HG02970 (cell line): ENCODE measurements around the gene DDIAS.
"Not testable (repeated sequence)": the region's sequence is repeated elsewhere in the genome, so short reads cannot be mapped to it uniquely, and the experiment has no call there.

Experiments
- ATAC-seq: cut with Tn5 transposase; IDR thresholded peaks from one replicate; pipeline ENCODE4 v1.9.1; 2021; ENCODE audit warnings: mild to moderate bottlenecking, moderate library complexity, moderate number of reproducible peaks; ENCODE audit not compliant: unreplicated experiment, low FRiP score

Gene DDIAS

DNA sequence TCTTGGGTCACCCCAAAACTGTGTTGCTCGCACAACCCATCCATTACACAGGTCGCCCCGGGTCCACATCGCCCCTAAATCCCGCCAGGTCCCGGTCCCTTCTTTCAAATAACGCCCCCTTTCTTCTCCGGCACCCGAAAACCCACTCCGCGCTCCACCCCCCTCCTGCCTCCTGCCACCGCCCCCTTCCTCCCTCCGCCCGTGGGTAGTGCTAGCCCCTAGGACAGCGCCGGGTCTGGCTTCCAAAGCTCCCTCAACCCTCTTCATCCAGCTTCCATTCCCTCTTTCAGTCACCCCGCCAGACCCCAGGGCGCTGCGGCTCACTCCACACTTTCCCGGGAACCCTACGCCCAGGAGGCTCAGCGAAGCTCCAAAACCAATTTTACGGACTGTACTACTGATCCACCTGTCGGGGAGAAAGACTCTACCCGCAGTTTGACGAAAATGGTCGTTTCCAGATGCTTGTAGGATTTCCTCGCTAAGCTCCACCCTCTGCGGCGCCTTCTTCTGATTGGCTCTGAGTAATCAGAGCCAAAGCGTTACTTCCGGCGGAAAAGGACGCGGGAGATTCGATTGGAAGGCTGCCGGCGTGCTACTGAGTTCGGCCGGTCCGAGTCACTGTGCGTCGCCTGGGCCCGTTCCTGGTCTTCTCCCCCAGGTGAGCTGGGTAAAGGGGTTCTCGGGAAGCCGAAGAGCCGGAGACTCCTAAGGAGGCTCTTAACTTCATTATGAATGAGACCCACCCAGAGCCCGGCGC lies at the start of gene DDIAS:
Gene DDIAS, plus strand, starts transcription at position 572 of the 757 bp plus-strand sequence. CDS start 13,003 bp downstream, outside the sequence.
- ATAC-seq, result peak; percentile 65

- ATAC-seq, result no peak
These were observed 47.3 kb upstream of the DDIAS start for GRCh38 chr11:82854242-82854641.

DNA sequence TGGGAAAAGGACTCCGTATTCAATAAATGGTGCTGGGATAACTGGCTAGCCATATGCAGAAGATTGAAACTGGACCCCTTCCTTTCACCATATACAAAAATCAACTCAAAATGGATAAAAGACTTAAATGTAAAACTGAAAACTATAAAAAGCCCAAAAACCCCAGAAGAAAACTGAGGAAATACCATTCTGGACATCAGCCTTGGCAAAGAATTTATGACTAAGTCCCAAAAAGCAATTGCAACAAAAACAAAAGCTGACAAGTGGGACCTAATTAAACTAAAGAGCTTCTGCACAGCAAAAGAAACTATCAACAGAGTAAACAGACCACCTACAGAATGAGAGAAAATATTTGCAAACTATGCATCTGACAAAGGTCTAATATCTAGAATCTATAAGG lies 46.6 kb upstream of the DDIAS start:
- ATAC-seq, result not testable (repeated sequence)

DNA sequence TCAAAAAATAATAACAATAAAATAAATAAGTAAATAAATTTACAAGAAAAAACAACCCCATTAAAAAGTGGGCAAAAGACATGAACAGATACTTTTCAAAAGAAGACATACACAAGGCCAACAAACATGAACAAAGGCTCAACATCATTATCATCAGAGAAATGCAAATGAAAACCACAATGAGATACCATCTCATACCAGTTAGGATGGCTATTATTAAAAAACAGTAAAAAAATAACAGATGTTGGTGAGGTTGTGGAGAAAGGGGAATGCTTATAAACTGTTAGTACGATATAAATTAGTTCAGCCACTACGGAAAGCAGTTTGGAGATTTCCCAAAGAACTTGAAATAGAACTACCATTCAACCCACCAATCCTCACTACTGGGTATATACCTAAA lies 45.9 kb upstream of the DDIAS start:
- ATAC-seq, result no peak

DNA sequence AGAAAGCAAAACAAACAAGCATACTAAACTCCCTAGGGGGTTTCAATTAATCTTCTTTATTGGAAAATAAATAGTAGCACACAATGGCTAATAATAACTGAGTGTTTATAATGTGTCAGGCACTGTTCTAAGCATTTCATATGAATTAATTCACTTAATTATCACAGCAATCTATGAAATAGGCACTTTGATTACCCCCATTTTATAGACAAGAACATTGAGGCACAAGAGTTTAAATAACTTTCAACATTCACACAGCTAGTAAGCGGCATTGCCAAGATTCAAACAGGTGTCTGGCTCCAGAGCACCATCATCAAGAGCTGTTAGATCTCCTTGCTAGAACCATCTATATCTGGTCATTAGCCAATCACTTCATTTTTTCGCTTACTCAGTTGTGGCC lies 44.4 kb upstream of the DDIAS start:
- ATAC-seq, result no peak

DNA sequence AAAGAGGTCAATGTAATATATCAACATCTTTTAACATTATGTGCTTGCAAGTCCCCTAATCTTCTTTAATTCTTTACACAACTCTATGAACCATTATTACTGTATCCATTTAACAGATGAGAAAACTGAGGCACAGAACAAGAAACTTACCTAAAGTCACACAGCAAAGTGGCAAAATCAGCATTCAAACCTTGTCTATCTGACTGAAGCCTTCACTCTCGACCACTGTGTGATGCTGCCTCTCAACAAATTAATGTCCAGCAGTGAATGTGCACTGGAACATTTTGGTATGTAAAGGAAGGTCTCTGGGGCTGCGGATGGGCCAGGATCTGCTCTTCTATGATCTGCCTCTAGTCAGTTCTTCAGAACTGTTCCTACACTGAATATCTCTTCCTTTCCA lies 43.4 kb upstream of the DDIAS start:
- no peak for ATAC-seq

DNA sequence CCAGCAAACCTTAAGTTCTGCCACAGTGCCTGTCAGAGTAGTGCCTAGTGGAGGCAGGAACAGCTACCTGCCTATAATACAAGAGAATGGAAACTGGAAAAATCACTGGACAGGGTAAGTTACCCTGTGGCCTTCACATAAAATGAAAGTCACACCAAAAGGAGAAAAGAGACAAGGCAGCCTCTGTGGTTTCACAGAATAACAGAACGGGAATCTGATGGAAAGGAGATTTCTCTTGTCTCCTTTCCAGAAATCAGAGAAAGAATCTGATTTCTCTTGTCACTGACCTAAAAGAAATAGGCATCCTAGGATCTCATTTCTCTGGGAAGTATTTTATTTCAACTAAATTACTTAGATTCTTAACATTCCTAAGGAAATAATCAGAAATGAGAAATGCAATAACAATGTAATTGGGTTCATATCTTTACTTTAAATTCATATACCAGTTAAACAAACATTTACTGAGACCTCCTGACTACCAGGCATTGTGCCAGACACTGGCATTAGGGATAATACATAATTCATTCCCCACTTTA lies 42.9 kb upstream of the DDIAS start:
- ATAC-seq, result no peak

DNA sequence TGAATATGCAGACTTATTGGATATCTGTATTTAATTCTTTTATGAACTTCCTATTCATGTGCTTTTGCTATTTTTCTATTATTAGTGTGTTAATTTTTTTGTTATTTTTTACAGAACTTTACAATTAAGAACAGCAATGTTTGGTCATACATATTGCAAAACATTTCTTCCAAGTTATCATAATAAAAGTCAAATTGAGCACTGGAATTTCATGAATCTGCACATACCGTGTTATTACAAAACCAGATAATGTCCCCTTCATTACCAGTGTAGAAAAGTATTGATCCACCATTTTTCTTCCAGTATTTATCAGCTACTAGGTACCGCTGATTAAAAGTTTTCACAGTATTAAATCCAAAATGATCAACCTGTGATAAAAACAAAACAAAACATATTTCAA lies 41.8 kb upstream of the DDIAS start:
- ATAC-seq, result no peak

DNA sequence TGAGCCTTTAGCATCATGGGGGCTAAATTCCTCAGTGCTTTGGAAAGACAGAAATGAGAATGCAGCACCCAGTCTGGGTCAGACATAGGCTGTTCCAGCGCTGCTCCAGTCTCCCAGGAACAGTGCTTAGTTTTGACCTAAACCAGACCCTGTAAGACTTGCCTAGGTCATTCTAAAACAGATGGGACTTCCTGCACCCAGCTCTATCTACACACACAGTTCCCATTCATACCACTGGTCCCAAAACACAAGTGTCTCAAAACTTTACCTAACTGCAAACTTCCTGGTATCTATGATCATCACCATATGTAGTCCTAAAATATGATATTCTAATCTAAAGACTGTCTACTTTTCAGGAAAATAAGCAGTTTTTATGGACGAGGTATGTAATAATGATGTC lies 39.2 kb upstream of the DDIAS start:
- ATAC-seq, result no peak

DNA sequence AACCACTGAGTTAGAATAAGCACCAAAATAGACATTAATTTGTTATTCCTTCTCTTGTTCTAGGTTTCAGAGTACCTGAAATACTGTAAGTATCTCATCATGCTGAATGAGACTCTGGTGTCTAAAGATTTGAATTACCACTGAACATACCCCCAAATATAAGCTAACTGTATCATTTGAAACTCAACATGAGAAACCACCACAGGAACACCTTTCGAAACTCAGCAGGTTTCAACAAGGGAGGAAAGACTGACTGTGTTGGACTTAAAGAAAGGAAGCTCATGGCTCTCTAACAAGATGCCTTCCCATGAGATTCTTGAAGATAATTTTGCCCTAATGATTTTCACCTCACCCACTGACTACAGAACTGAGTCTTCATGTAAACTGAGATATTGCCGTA lies 38.3 kb upstream of the DDIAS start:
- no peak for ATAC-seq

GRCh38 chr11:82864268-82864667 lies 37.3 kb upstream of the DDIAS start:
- no peak for ATAC-seq

DNA sequence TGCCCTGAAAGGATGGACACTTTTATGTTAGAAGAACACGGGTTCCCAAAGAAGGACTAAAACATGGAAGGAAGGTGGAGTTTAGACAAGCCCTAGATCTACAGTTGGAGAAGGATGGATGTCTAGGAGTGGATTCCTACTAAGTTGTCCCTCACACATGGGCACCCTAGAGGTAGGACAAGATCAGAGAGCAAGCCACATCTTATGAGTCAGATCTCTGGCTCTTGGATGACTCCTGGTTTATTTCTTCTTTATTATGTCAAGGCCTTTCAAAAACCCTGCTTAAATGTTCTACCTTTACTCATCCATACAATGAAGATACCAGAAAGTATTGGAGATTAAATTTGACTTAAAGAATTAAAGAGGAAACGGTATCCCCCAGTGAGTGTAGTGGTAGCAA lies 35.7 kb upstream of the DDIAS start:
- ATAC-seq, result no peak

DNA sequence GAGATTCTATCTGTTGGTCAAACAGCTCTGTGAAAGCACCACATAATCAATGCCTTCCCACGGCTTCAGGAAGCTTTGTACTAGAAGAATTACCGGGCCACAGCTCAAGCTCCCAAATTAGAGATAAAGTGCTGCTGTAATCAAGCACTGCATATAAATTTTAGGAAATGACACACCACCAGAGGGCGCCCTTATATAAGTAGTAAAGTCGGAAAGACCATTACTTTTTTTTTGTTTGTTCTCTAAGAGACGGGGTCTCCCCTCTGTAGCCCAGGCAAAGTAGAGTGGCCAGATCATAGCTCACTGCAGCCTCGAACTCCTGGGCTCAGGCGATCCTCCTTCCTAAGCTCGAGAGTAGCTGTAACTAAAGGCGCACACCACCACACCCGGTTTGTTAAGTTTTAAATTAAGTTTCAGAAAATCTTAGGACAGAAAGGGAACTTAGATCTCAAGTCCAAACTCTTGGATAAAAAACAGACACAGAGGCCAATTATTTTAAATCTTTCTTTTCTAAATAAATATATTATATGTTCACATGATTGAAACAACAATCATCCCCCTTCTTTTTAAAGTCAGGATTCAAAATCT lies 33.9 kb upstream of the DDIAS start:
- ATAC-seq, result no peak

- ATAC-seq, result no peak
These were observed 31.9 kb upstream of the DDIAS start for GRCh38 chr11:82869657-82870056.

DNA sequence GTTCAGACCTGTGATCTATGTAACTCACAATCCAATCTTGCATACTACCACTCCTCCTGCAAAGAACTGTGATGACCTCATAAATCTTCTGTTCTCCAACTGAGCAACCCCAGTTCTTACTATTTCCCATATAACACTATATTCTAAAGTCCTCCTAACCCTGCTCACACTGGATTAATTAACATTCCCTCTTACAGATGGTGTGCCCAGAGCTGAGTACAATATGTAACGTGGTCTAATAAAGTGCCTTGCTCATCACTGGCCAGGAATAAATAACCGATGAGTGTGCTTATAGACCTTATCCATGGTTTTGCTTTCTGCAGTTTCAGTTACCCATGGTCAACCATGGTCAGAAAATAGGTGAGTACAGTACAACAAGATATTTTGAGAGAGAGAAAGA lies 29.9 kb upstream of the DDIAS start:
- no peak for ATAC-seq

- ATAC-seq, result no peak
These were observed 29.0 kb upstream of the DDIAS start for GRCh38 chr11:82872377-82873150.

DNA sequence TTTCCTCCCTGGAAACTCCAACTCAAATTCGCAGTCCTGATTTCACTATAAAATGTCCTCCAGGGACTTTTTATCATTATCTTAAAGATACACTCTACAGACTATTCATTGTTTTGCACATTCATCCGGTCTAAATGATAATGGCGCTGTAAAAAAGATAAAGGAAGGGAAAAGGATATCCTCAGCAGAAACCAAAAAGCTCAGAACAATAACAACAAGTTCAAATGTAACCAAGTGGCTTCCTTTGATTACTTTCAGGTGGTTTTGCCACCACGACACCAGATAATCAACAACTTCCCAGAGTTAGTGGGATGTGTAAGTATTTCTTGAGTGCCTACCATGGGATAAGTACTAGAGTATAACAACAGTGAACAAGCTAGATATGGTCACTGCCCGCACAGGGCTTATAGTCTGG lies 27.6 kb upstream of the DDIAS start:
- ATAC-seq, result no peak

GRCh38 chr11:82874646-82875523 lies 26.7 kb upstream of the DDIAS start:
- no peak for ATAC-seq

- ATAC-seq, result no peak
These were observed 17.7 kb upstream of the DDIAS start for GRCh38 chr11:82883853-82884252.
